ENCODE data around the gene OR6K2.

DNA sequence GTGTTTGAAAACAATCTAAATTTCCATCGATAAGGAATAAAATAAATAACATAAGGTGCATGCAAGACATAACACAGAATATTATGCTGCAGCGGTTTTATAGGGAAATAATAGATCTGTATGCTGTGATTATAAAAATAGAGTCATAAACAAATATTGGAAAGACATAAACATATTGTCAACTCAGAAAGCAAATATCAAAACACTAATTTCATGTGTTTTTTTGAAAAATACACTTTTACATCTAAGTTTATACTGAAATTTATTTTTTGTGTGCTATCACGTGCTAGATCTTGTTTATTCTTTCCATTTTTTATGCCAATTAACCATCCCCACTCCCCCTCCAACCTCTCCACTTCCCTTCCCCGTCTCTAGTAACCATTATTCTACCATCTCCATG is 10.6 kb upstream of the OR6K2 start:
- TF ChIP-seq, protein P1, sequence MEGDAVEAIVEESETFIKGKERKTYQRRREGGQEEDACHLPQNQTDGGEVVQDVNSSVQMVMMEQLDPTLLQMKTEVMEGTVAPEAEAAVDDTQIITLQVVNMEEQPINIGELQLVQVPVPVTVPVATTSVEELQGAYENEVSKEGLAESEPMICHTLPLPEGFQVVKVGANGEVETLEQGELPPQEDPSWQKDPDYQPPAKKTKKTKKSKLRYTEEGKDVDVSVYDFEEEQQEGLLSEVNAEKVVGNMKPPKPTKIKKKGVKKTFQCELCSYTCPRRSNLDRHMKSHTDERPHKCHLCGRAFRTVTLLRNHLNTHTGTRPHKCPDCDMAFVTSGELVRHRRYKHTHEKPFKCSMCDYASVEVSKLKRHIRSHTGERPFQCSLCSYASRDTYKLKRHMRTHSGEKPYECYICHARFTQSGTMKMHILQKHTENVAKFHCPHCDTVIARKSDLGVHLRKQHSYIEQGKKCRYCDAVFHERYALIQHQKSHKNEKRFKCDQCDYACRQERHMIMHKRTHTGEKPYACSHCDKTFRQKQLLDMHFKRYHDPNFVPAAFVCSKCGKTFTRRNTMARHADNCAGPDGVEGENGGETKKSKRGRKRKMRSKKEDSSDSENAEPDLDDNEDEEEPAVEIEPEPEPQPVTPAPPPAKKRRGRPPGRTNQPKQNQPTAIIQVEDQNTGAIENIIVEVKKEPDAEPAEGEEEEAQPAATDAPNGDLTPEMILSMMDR (IDR thresholded peaks at IDR 0.05; ENCODE audit: borderline replicate concordance, extremely low read depth, low read length, poor library complexity, severe bottlenecking): no peak
- TF ChIP-seq EZH2 (IDR thresholded peaks at IDR 0.05; ENCODE audit: borderline replicate concordance, low read depth, low read length, severe bottlenecking): no peak

Measured in DND-41 (cell line).